Putamen (tissue), 1 donor: Measurements from ENCODE around the gene IRAK1.

Experiments used
- DNase-seq: peaks from one replicate; pipeline ENCODE4 v3.0.0-alpha.2; 2016; ENCODE audit warnings: low spot score

Gene IRAK1

DNA sequence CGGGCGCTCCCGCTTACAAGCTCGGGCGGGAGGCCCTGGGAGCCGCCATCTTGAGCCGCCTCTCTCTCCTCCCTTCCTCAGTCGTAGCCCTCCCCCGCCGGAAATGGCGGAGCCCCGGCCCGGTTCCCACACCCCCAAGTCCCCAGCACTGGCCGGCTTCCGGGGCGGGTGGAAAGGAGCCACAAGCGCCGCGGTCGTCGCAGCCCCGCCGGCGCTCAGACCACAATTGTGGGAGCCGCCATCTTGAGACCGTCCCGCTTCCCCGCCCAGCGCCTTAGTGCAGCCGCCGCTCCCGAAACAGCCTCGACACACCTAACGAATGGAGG is 48.6 kb downstream of the IRAK1 start:
- peak; percentile 89 for DNase-seq

DNA sequence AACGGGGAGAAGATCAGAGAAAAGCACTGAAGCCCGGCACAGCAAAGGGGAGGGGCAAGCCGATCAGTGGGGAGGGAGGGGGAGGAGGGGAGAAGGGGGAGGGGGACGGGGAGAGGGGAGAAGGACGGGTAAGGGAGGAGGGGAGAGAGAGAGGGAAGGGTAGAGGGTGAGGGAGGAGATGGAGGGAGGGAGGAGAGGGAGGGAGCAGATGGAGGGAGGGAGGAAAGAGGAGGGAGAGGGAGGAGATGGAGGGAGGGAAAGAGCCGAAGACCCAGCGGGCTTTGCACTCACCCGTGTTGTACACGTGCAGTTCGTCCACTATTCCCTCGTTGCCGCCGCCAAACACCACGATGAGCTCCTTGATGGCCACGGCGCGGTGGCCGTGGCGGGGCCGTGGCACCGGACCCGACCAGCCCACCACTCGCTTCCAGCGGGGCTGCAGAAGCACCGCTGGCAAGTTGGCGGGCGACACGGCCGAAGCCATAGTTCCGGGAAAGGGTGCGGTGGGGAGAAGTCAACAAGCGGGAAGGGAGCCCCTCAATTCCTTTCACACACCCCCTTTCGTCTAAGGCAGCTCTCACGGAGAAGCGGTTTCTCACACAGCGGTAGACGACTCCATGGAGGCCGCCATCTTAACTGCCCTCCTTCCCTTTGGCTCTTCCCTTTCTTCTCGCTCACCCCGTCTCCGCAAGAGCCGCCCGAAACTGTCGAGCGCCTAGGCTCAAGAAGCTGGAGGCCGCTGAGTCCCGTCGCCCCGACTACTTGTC is 49.2 kb downstream of the IRAK1 start:
- DNase-seq = peak; percentile 77

DNA sequence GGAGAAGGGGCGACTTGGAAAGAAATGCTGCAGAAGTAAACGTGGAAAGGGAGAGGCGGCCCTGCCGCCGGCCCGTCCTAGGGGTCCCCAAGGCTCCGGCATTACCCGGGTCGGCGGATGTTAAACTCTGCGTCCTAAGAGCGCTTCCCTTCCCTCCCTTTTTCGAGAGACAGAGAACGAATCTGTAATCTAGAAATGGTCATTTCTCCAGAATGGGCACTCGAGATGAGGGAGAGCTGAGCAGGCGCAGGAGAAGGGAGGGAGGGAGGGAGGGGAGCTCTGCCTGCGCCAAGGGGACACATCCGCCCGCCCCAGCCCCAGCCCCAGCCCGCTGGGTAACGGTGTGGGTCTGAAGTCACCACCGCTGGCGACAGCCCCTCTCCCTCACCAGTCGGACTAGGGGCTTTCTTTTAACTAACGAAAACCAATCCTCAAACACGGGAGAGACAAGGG is 49.8 kb downstream of the IRAK1 start:
- DNase-seq = peak; percentile 62

DNA sequence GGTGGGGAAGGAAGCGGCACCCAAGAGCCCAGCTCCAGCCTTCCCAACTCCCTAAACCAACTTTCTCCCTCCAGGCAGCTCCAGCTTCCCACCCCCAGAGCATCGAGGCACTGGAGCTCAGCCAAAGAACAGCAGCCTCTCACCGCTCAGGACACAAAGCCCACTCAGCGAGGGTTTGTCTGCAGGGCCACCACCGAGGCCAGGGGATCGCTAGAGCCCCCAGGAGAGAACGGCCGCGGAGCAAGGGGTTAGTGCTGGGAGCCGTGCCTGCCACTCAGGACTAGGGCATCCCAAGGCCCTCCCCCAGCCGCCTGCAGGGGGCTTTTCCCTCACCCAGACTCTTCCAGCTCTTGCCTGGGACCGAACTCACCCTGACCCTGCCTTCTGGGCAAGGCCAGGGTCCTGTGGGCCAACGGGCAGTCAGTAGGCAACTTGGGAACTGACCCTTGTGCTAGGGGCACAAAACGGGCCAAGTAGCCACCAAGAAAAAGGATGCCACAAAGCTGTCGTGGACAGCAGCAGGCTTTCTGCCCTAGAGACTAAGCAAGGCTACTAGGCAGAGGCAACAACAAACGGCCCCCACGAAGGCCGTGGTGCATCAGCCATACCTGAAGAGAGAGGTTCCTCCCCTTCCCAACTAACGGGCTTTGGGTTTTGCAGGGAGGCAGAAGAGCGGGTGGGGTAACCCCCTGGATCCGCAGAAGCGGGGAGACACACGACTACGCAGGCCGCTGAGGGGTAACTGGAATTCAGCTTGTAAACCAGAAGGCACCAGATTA is 50.4 kb downstream of the IRAK1 start:
- no peak for DNase-seq

DNA sequence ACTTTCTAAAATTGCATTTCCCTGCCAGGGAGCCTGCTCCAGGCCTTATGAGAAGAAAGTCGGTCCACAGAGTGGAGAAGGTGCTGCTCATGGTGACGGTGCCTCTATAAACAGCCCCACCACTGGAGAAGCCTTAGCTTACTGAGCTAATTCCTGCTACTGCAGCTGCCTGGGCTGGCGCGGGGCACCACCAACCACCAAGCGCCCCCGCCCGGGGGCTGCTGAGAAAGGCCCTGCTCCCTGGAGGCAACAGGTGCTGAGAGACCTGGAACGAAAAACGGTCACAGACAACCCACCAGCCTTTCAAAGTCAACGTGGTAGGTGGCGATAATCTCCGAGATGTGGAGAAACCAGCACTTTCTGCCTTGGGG is 51.0 kb downstream of the IRAK1 start:
- DNase-seq = no peak

DNA sequence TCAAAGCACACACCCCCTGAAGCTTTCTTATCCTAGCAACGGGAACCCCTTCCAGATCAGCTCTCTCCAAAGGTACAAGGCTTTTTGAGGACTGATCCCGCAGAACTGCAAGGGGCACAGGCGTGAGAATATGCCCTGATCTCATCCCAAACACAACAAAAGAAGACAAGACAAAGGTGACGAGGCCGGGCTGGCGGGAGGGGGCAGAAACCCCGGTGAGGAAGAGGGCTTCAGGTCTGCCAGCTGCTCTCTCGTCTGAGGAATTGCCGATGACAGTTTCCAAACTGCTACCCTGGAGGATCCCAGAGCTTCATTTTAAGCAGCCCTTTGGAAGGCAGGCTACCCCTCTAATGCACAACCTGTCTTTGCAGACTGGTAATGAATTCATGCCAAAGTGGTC is 51.4 kb downstream of the IRAK1 start:
- no peak for DNase-seq

DNA sequence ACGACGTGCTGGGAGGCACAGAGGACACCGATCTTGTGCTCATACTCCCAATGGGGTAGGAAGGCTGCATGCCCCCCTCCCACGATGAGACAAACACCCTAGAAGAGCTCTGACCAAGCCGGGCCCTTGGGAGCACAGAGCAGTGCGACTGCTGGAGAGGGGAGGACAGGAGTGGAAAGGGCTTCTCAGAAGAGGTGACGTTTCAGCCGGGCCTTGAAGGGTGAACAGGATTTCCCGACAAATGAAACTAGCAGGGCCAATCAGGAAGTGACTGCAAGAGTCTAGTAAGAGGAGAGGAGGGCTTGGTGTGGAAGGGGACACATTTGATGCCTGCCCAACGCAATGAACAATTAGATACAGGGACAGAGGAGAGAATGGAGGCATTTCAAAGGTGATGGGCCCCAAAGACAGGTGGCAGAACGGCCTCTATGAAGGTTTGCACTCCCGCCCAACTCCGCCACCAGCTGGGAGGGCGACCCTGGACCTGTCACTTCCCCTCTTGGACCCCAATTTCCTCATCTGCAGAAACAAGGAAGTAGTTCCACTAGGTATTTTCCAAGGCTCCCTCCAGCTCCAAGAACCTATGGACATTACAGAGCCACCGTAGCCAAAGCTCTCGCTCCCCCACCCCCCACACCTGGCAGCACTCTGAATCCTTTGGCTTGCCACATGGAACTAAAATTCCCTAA is 52.0 kb downstream of the IRAK1 start:
- no peak for DNase-seq

DNA sequence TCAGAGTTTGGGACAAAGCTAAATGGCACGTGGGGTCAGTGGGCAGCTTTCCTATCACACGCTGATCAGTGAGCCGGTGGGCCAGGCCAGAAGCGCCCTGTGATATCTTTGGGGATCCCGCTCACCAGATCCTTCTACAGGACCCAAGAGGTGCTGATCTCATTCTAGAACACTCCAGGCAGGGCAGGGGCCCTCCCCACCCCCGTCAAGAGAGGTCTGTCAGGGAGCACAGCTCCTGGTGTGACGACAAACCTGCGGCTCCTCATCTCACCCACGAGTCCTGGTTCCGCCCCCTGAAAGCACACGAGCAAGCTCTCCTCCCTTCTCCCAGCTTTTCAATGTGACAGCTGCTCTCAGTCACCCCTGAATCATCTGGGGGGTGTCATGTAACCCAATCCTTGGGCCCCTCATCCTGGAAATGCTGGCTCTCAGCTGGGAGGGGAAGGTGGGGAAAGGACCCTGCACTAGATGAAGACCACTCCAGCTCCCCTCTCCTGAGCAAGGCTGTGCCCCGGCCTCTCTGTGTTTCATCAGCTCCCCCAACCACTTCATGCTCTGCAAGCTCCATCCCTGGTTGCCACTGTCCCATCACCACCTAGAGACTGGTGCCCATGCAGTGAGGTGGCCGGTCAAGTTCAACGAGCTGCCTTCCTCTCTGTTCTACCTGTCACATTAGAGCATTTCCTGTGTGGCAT is 52.7 kb downstream of the IRAK1 start:
- DNase-seq = peak; percentile 63

DNA sequence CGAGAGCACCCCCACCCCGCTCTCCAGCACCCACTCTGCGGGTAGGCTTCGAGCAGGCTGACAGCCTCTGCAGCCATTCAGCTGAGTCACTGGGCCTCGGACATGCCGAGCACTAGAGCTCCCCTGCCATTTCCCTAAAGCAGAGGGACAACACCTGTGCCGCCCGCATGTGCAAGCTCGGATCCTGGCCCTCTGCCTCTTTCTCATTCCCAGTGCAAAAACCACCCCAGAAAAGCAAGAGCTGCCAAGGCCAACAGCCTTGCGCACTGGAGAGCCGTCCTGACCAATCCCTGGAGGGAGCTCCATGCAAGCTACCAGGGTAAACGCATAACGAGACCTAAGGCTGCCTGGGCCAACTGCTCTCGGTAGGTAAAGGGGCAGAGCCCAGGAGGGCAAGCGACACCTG is 53.4 kb downstream of the IRAK1 start:
- DNase-seq = no peak

DNA sequence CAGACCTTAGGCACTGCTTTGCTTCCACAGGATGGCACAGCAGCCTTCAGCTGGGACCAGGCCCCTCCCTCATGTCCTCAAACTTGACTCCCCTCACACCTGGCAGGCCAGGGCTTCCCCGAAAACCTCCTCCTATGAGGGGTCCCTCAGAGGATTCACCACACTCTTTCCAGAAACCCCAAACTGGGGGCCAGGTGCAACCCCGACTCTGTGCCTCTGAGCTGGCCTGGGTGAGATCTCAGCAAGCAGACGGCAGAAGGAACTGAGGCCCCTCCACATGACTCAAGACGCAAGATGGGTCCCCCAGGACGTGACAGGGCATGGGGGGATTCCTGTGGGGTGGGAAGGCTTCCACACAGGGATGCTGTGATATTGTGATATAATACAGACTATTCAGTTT is 54.3 kb downstream of the IRAK1 start:
- no peak for DNase-seq

DNA sequence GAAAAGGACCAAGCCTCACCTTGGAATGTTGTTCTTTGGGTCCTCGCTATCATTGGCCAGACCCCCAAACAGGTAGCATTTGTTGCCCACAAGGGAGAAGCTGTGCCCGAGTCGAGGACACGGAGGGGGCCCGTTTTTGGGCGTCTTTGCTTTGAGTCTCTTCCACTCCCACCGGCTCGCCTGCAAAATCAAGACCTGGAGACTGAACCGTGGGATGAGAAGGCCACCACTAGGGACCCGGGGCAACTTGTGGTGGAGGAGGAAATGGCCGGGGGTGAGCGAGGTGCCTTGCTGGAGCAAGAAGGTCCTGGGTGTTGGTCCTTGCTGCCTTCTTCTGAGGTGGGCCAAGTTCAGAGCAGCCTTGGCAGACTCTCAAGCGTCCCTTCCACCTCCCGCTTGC is 55.6 kb downstream of the IRAK1 start:
- DNase-seq = no peak

DNA sequence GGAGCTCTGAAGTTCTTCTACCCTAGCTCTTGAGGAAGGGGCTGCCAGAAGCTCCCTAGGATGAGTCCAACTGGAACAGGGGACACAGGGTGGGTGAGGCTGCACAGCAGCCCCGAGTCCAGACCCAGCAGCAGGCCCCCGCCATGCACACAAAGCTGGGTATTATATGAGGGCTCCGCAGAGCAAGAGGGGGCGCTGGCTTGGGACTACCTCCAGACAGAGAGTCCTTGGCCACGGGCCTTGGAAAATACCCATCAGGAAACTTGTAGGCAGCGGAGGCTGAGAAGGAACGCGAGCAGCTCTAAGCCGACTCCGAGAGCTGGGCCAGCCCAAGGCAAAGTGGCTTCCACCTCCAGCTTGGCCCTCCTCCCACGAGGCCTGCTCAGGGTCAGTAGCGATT is 56.2 kb downstream of the IRAK1 start:
- DNase-seq = no peak

DNA sequence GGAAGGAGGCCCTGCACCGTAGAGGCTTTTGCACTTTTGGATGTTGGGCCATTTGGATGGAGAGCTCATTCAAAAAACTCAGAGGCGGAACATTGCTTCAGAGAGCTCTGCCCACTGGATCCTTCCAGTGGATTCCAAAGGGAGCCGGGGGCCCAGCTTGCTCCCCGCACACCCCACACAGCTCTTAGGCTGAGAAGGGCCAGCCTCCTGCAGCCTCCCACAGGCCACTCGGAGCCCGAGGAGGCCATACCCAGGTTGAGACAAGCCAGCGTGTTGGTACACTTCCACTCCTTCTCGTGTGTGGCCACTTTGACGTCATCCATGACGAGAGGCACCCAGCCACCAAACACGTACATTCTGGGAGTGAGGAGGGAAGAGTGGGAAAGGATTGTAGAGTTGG is 58.4 kb downstream of the IRAK1 start:
- no peak for DNase-seq

DNA sequence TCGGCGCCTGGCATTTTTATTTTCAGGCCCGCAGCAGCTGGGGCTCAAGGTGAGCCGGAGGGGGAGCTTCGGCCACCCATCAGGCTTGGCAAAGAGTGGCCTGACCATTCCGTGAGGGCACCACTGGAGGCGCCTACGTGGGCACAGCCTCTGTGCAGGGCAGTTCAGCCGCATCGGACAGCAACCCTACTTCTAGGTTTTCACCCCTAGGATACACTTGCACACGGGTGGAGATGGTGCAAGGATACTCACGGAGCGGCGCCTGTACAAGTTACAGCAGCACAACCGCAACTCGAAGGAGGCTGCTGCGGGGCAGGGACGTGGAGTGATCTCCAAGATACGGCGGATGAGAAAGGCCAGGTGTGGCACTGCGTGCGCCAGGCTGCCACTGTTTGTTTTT is 58.9 kb downstream of the IRAK1 start:
- no peak for DNase-seq
